Esophagus squamous epithelium (tissue), 4 donors: ENCODE results near the gene ICA1.

ENCODE experiments used
- CTCF ChIP-seq, 6 experiments: fragments of 450-650 bp in 4 of 6; fragments of 200-600 bp in 2 of 6; sonication (generic) in 2 of 6; IDR thresholded peaks; one replicate each; pipeline ENCODE4 v1.5.1; 2016 to 2019; ENCODE audit warnings: antibody characterized with exemption in 6 of 6, mild to moderate bottlenecking in 4 of 6, moderate library complexity in 4 of 6
- POLR2A ChIP-seq, 4 donors: fragments of 450-650 bp; IDR thresholded peaks; one replicate each; pipeline ENCODE4 v1.6.1; 2017; ENCODE audit warnings: antibody characterized with exemption in 4 of 4, mild to moderate bottlenecking in 4 of 4, moderate library complexity in 3 of 4

GRCh38 chr7:8133188-8133848 lies 128.6 kb downstream of the ICA1 start:
- TF ChIP-seq CTCF (IDR thresholded peaks at IDR 0.05) (no peak), POLR2A (IDR thresholded peaks at IDR 0.05) (no peak)
